NOMO-1 (cell line): Measurements from ENCODE around the gene CACNA1A.
"Not testable (repeated sequence)": the region's sequence is repeated elsewhere in the genome, so short reads cannot be mapped to it uniquely, and the experiment has no call there.

Experiments used
- DNase-seq, 2 experiments: peaks; one replicate each; lab custom pipeline; 2025; ENCODE audit not compliant: unreplicated experiment in 2 of 2; lab: John Stamatoyannopoulos, UW

CACNA1A gene

DNA sequence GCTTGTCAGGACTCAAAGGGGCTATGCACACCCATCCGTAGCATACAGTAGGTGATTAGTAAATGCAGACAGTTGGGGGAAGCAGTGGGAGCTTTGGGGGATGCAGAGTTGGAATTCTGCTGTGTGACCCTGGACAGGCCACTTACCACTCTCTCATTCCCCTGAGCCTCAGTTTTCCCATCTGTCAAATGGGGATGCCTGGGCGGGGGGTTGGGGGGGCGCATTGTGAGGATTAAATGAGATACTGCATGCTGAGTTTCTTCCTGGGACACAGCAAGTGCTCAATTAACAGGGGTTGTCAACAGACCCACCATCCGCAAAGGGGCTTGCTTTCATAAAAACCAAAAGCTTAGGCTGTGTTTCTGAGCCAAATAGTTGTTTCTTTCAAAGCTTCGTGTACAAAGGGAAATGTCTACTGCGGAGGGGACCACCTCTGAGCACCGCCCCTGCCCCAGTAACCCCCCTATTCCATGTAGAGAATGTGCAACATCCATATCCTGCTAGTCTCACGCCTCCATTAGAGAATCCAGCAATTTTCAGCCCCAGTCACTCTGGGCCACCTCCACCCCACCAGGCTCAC lies 223.7 kb downstream of the CACNA1A start:
- DNase-seq = no peak

DNA sequence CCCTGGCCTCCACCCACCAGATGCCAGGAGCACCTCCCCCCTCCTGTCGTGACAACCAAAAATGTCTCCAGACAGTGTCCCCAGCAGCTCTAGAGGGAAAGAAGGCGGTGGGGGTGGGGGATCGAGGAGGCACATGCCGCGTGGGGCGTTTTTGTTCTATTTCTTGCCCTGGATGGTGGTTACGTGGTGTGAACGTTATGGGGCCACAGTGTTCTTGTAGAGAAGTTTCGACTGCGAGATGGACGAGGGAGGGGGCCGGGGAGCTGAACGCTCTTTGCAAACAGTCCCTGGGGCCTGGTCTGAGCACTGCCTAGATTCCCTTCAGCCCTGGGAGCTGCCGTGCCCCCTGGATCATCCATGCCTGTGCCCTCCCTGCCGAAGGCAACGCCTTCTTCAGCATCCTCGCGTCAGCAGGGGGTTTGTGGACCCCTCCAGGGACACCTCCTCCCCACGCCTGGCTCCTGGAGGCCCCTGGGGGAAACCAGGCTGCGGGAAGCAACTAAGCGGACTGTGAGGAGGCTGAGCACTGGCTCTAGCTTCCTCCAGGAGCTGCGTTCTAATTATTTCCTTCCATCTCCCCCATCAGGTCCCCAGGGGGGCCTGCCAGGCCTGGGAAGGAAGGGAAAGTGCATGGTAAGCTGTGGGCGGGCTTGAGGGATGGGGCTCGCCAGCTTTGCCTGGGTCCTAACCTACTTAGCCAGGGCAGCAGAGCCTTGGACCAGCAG lies 224.6 kb downstream of the CACNA1A start:
- no peak for DNase-seq

GRCh38 chr19:13277104-13277809 lies 229.0 kb downstream of the CACNA1A start:
- DNase-seq = peak; percentile 69 to 84

GRCh38 chr19:13275016-13275722 lies 231.1 kb downstream of the CACNA1A start:
- no peak for DNase-seq

DNA sequence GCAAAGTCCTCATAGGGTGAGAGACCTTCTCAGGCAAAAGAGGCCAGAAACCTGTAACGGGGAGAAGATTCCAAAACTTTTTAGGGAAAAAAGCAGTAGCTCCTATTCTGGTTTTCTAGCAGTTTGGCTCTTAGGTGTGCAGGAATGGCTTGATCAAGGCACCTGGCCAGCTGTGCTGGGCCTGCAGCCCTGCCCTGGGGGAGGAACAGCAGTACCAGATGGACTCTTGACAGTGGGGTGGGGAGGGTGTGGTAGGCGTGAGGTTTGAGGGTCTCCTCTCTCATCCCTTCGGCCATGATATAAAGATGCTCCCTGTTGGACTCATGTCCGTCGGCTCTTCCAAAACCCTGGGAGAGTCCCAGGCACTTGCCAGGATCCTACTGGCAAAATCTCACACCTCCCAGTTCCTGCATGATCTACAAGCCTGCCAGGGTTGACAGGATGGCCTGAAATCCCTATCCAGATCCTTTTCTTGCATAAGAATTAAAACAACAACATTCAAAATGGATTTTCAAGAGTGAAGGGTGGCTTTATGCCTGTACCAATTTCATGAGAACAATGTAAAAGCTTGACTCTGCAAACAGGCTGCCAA lies 235.7 kb downstream of the CACNA1A start:
- no peak for DNase-seq

- no peak for DNase-seq
These were observed 236.9 kb downstream of the CACNA1A start for GRCh38 chr19:13269348-13269747.

GRCh38 chr19:13267889-13268288 lies 238.4 kb downstream of the CACNA1A start:
- no peak for DNase-seq

DNA sequence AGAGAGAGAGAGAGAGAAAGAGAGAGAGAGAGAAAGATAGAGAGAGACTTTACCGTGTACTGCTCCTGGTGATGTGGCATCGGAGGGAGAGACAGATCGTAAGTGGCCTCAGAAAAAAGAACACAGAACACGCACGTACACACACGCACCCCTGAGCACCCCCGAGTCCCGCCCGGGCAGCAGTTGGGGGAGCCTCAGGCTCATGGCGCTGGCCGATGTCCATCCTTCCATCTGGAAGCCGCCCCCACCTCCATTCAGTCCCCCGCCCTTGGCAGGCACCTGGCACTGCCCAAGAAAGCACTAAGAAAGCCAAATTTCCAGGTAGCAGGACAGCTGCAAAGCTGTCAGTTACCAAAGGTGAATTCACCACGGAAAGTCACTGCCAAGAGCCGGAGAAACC lies 239.1 kb downstream of the CACNA1A start:
- DNase-seq = no peak

DNA sequence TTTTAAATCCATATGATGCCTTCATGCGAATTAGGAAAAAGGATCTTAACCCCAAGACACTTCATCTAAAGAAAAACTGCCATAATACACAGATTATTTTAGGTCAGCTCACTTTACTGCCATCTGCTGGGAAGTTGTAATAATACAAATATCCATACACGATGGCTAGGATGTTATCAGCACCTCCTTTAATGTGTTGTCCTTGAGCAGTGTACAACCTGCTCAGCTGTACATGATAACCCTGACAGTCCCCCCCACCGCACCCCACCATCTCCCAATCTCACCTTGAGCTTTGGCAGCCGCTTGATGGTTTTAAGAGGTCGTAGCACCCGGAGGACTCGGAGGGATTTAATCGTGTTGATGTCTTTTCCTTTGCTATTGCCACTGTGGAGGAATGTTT lies 243.8 kb downstream of the CACNA1A start:
- peak; percentile 47 to 74 for DNase-seq

GRCh38 chr19:13260883-13261653 lies 245.2 kb downstream of the CACNA1A start:
- DNase-seq = peak; percentile 87 to 94

DNA sequence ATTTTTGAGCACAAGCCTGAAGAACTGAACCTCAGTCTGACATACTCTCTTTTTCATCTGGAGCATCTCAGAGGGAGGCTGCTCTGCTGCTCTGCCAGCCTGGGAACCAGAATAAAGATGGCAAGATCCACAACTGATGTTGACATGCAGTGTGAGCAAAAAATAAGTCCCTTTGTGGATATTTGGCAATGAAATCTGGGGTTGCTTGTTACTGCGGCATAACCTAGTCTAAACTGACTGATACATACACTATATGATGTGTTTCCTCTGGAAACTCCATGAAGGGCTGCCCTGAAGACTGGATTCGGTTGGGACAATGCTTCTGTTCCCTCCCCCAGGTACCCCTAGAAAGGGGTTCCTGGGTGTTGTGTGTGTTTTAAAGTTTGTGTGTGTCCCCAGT lies 249.4 kb downstream of the CACNA1A start:
- no peak for DNase-seq

DNA sequence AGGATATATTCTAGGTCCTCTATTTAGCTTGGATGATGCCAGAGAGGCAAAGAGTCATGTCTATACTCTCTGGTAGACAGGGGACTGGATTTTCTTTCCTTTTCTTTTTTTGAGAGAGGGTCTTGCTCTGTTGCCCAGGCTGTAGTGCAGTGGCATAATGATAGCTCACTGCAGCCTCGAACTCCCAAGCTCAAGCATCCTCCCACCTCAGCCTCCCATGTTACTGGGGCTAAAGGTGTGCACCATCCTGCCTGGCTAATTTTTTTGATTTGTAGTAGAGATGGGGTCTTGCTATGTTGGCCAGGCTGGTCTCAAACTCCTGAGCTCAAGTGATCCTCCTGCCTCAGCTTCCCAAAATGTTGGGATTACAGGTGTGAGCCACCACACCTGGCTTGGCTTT lies 249.9 kb downstream of the CACNA1A start:
- not testable (repeated sequence) for DNase-seq

DNA sequence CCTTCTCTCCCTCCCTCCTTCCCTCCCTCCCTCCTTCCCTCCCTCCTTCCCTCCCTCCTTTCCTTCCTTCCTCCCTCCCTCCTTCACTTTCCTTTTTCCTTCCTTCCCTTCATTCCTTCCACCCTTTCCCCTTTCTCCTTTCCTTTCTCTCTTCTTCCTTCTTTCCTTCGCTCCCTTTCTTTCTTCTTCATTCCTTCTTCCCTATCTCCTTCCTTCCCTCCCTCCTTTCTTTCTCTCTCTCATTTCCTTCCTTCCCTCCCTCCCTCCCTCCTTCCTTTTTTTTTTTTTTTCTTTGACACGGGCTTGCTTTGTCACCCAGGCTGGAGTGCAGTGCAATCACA lies 250.6 kb downstream of the CACNA1A start:
- no peak for DNase-seq

DNA sequence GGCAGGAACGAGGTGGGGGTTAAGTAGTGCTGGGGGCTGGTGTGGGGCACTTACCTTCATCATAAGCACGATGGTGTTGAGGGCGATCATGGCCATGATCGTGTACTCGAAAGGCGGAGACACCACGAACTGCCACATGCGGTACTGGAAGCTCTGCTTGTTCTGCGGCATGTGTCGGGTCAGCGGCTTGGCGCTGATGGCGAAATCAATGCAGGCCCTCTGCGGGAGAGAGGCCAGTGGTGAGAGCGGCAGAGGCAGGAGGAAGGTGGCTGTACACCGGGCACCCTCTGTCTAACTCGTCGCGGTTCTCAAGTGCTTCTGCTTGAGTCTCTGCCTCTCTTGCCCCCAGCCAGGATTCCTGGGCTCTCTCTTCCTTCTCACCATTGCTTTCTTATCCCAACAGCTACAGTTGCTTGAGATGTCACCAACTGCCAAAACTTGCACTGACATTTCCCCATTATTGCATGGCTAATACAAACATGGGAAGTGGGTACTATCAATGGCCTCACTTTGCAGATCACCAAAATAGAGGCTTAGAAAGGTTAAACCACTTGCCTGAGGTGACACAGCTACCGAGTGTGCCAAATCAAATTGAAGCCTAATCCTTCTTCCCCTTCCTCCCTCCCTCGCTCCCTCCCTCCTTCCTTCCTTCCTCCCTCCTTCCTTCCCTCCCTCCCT lies 251.1 kb downstream of the CACNA1A start:
- peak; percentile 41 to 69 for DNase-seq

DNA sequence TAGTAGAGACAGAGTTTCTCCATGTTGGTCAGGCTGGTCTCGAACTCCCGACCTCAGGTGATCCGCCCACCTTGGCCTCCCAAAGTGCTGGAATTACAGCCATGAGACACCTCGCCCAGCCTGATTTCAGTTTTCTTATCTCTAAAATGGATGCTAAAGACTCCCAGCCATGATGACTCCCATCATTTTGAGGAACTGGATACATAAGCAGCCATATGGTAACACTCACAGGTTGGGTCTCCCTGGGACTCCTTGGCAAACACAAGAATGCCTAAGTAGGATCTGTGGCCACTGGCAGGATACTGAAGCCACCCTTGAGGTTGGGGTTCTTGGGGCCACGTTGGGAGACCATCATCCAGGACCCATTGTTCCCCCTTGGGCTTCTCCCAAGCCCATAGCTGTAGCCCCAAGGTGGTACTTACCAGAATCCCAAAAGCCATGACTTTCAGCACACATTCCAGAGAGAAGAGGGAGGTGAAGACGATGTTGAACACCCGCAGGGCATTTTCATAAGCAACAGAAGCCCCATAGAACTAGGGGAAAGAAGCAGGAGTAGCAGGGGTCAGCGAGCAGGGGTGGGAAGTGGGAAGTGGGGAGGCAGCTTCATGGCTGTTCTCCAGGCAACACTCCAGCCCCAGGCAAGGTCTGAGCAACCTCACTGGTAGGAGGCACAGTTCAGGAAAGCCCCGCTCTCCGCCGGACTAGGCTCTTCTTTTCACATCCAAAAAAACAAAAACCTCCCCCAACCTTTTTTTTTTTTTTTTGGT lies 253.5 kb downstream of the CACNA1A start:
- no peak for DNase-seq

GRCh38 chr19:13244920-13245319 lies 261.4 kb downstream of the CACNA1A start:
- DNase-seq = no peak

DNA sequence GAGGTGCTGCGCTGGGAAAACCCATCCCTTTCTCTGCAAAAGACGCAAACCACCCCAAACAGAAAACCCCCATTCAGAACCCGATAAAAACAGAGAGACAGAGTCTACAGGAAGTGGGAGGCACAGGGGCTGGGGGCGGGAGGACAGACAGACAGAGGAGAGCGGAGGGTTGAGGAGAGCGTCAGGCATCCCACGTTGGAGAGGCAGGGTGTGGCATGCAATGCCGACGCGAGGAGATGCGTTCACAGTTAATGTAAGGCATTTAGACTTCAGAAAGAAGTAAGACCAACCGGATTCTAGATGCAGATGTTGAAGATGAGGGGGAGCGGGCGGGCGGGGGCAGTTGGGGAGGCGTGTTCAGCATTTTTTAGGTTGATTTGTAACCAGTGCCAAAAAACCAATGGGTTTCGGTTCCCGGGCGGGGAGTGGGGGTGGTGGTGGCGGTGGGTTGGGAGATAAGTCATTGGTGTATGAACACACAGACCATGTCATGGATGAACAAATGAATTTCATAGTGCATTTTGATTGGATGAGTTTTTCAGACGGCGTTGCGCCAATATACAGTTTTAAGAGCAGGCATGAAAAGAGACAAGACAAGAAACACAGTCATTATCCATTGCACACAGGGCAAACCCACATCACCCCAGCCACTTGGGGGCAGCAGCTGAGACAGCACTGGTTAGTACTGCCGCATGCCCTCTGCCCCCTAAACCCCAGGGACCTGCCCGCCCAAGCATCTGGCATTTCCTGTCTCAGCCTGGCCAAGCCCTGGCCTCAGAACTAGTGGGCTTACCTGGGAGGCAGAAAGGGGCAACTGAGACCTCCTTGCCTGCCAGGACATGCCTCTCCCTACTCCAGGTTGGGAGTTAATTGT lies 264.8 kb downstream of the CACNA1A start:
- DNase-seq = peak; percentile 57 to 67
